H9 (cell line): ENCODE results near the gene TPRN. TPM values are rescaled to one million over a fixed set of nuclear protein-coding genes. Genes with fewer than 3 reads are reported as not detected.

Source experiments
- DNase-seq: peaks from one replicate; pipeline ENCODE4 v3.0.0-alpha.2; 2017
- H2AFZ ChIP-seq: one replicate; pipeline ENCODE4 v1.6.1; 2013; ENCODE audit warnings: mild to moderate bottlenecking, low read length, control low read depth, moderate library complexity
- H2AK5ac ChIP-seq: 2 replicates; pipeline ENCODE4 v1.6.1; 2013; ENCODE audit warnings: low read length, control low read depth, mixed read lengths; ENCODE audit not compliant: insufficient read length
- H2BK120ac ChIP-seq: one replicate; pipeline ENCODE4 v1.6.1; 2013; ENCODE audit warnings: low read depth, mild to moderate bottlenecking, low read length, control low read depth, inconsistent platforms; ENCODE audit not compliant: poor library complexity, severe bottlenecking
- H2BK12ac ChIP-seq: 2 replicates; pipeline ENCODE4 v1.6.1; 2013; ENCODE audit warnings: low read length, control low read depth, mixed read lengths, low read depth; ENCODE audit not compliant: insufficient read length
- H2BK15ac ChIP-seq: 2 replicates; pipeline ENCODE4 v1.6.1; 2013; ENCODE audit warnings: low read depth, low read length, control low read depth
- H2BK20ac ChIP-seq: one replicate; pipeline ENCODE4 v1.6.1; 2013; ENCODE audit warnings: low read depth, mild to moderate bottlenecking, low read length, control low read depth, inconsistent platforms; ENCODE audit not compliant: poor library complexity, severe bottlenecking
- H2BK5ac ChIP-seq: 2 replicates; pipeline ENCODE4 v1.6.1; 2013; ENCODE audit warnings: low read length, control low read depth, mixed read lengths; ENCODE audit not compliant: insufficient read length
- H3K14ac ChIP-seq: 2 replicates; pipeline ENCODE4 v1.6.1; 2013; ENCODE audit warnings: low read length, control low read depth; ENCODE audit not compliant: insufficient read depth
- H3K18ac ChIP-seq: 2 replicates; pipeline ENCODE4 v1.6.1; 2013; ENCODE audit warnings: low read depth, mild to moderate bottlenecking, mixed read lengths, low read length, control low read depth; ENCODE audit not compliant: insufficient read length
- H3K23ac ChIP-seq: 2 replicates; pipeline ENCODE4 v1.6.1; 2013; ENCODE audit warnings: low read length, control low read depth, mixed read lengths, low read depth; ENCODE audit not compliant: insufficient read length
- H3K23me2 ChIP-seq: 2 replicates; pipeline ENCODE4 v1.6.1; 2013; ENCODE audit warnings: low read depth, mild to moderate bottlenecking, mixed read lengths, low read length, control low read depth; ENCODE audit not compliant: insufficient read length, poor library complexity, severe bottlenecking
- H3K27ac ChIP-seq: 2 replicates; pipeline ENCODE4 v1.5.1; 2013; ENCODE audit warnings: low read length, control low read depth, mixed read lengths, low read depth; ENCODE audit not compliant: insufficient read length
- H3K27me3 ChIP-seq: 2 replicates; pipeline ENCODE4 v1.6.1; 2013; ENCODE audit warnings: low read length, control low read depth, inconsistent platforms; ENCODE audit not compliant: insufficient read depth
- H3K4ac ChIP-seq: 2 replicates; pipeline ENCODE4 v1.6.1; 2013; ENCODE audit warnings: low read depth, mild to moderate bottlenecking, control low read depth, inconsistent platforms, low read length, moderate library complexity
- H3K4me1 ChIP-seq: 2 replicates; pipeline ENCODE4 v1.6.1; 2013; ENCODE audit warnings: low read length, control low read depth, inconsistent platforms; ENCODE audit not compliant: insufficient read depth
- H3K4me2 ChIP-seq: 2 replicates; pipeline ENCODE4 v1.6.1; 2013; ENCODE audit warnings: low read length, control low read depth, mixed read lengths; ENCODE audit not compliant: insufficient read length, insufficient read depth
- H3K56ac ChIP-seq: 2 replicates; pipeline ENCODE4 v1.6.1; 2013; ENCODE audit warnings: low read depth, mild to moderate bottlenecking, mixed read lengths, low read length, control low read depth; ENCODE audit not compliant: insufficient read length
- H3K79me1 ChIP-seq: 2 replicates; pipeline ENCODE4 v1.6.1; 2013; ENCODE audit warnings: low read depth, mild to moderate bottlenecking, moderate library complexity, low read length, control low read depth, inconsistent platforms; ENCODE audit not compliant: insufficient read depth, poor library complexity, severe bottlenecking
- H3K79me2 ChIP-seq: 2 replicates; pipeline ENCODE4 v1.6.1; 2013; ENCODE audit warnings: low read length, control low read depth, inconsistent platforms; ENCODE audit not compliant: insufficient read depth
- H3K9ac ChIP-seq: 2 replicates; pipeline ENCODE4 v1.6.1; 2013; ENCODE audit warnings: low read length, control low read depth, mixed read lengths; ENCODE audit not compliant: insufficient read length; ENCODE audit errors: extremely low read depth
- H3K9me3 ChIP-seq: one replicate; pipeline ENCODE4 v1.6.1; 2013; ENCODE audit warnings: low read depth, low read length, inconsistent platforms; ENCODE audit not compliant: control insufficient read depth
- H3T11ph ChIP-seq: one replicate; pipeline ENCODE4 v1.6.1; 2013; ENCODE audit warnings: mild to moderate bottlenecking, low read length, control low read depth, inconsistent platforms
- H4K20me1 ChIP-seq: one replicate; pipeline ENCODE4 v1.6.1; 2013; ENCODE audit not compliant: control insufficient read depth, insufficient read length, insufficient read depth
- H4K5ac ChIP-seq: 2 replicates; pipeline ENCODE4 v1.6.1; 2013; ENCODE audit warnings: low read depth, mild to moderate bottlenecking, mixed read lengths, low read length, control low read depth; ENCODE audit not compliant: insufficient read length
- H4K8ac ChIP-seq: replicated peaks from 2 replicates; pipeline ENCODE4 v1.6.1; 2013; ENCODE audit warnings: low read length, control low read depth, mixed read lengths, low read depth; ENCODE audit not compliant: insufficient read length
- H4K91ac ChIP-seq: 2 replicates; pipeline ENCODE4 v1.6.1; 2013; ENCODE audit warnings: low read depth, mild to moderate bottlenecking, moderate library complexity, mixed read lengths, low read length, control low read depth; ENCODE audit not compliant: insufficient read length
- H3K27ac Mint-ChIP-seq, 3 experiments: 2 replicates in 2 of 3; 3 replicates in 1 of 3; pipeline ENCODE4 v1.8.0; 2020 to 2021; ENCODE audit warnings: mixed read lengths in 3 of 3, mild to moderate bottlenecking in 1 of 3, moderate library complexity in 1 of 3
- H3K27me3 Mint-ChIP-seq: 2 replicates; pipeline ENCODE4 v1.8.0; 2021; ENCODE audit warnings: low read depth, mild to moderate bottlenecking, moderate library complexity, mixed read lengths
- H3K36me3 Mint-ChIP-seq, 3 experiments: 2 replicates in 2 of 3; 3 replicates in 1 of 3; pipeline ENCODE4 v1.8.0; 2020 to 2021; ENCODE audit warnings: low read depth in 3 of 3, mixed read lengths in 3 of 3; ENCODE audit not compliant: insufficient read depth in 1 of 3
- H3K4me1 Mint-ChIP-seq, 2 experiments: 2 replicates each; pipeline ENCODE4 v1.8.0; 2020; ENCODE audit warnings: mixed read lengths in 2 of 2
- H3K4me3 Mint-ChIP-seq, 2 experiments: 2 replicates in 1 of 2; 3 replicates in 1 of 2; pipeline ENCODE4 v1.8.0; 2020 to 2021; ENCODE audit warnings: mild to moderate bottlenecking in 2 of 2, mixed read lengths in 2 of 2, moderate library complexity in 1 of 2
- H3K9me3 Mint-ChIP-seq, 2 experiments: 2 replicates in 1 of 2; 3 replicates in 1 of 2; pipeline ENCODE4 v1.8.0; 2020; ENCODE audit warnings: mild to moderate bottlenecking in 2 of 2, mixed read lengths in 2 of 2, moderate library complexity in 1 of 2
- CTCF ChIP-seq: fragments of 200-600 bp; sonication (generic); conservative IDR thresholded peaks from 3 replicates; pipeline ENCODE4 v1.8.0; 2021; ENCODE audit warnings: antibody characterized with exemption, mild to moderate bottlenecking
- WGBS: extraction: QIAGEN DNeasy Blood & Tissue Kit; methylation state at CpG from one replicate; pipeline ENCODE4 v1.1.7; 2013; ENCODE audit warnings: missing lambda C conversion rate, low lambda C conversion rate, mixed read lengths; ENCODE audit not compliant: insufficient read length; ENCODE audit errors: extremely low coverage; 5-methylcytosine and 5-hydroxymethylcytosine counted together
- total RNA-seq: library from RNA; stranded (reverse); gene quantifications from 2 replicates; pipeline ENCODE4 v1.2.1, GENCODE V29; 2021

TPRN gene
- total RNA-seq, 1 experiment from 2014 or later = 30.7 TPM

- H3K9me3 ChIP-seq = no peaks in the 10 kb centered on the region
- no peak overlapping the region for H2BK5ac ChIP-seq
- no peak for TF ChIP-seq CTCF
- Mint-ChIP-seq H3K36me3 (no peaks in the 10 kb centered on the region), H3K27me3 (peaks cover 7% of the 10 kb centered on the region), H3K4me3 (no peak overlapping the region), H3K4me1 (peaks cover 8 to 13% of the 10 kb centered on the region in 2 experiments), H3K27ac (no peak overlapping the region), H3K9me3 (no peaks in the 10 kb centered on the region)
- H2BK20ac ChIP-seq = no peak overlapping the region
- no peaks in the 10 kb centered on the region for H3K23me2 ChIP-seq
- H3K23ac ChIP-seq = no peak overlapping the region
- H3K4me1 ChIP-seq = peaks cover 3% of the 10 kb centered on the region; the same call in 1 of the 2 replicates
- no peak overlapping the region for H3K4me2 ChIP-seq
- no peak overlapping the region for H2BK12ac ChIP-seq
- H3T11ph ChIP-seq = no peak overlapping the region
- H3K79me2 ChIP-seq = no peaks in the 10 kb centered on the region
- H3K27me3 ChIP-seq = no peaks in the 10 kb centered on the region
- DNase-seq = no peak
- WGBS = no CpG with 5 or more reads among the region's 40 CpGs
- H3K18ac ChIP-seq = no peak overlapping the region
- no peaks in the 10 kb centered on the region for H4K20me1 ChIP-seq
- H4K91ac ChIP-seq = no peak overlapping the region
- H2AFZ ChIP-seq = no peak overlapping the region
- H2BK120ac ChIP-seq = no peak overlapping the region
- no peak overlapping the region for H4K5ac ChIP-seq
- no peak overlapping the region for H3K9ac ChIP-seq
- no peak overlapping the region for H3K14ac ChIP-seq
- no peak overlapping the region for H3K4ac ChIP-seq
- no peak overlapping the region for H2AK5ac ChIP-seq
- no peak overlapping the region for H3K27ac ChIP-seq
- H3K79me1 ChIP-seq = no peaks in the 10 kb centered on the region
- H2BK15ac ChIP-seq = no peak overlapping the region
- H3K56ac ChIP-seq = no peak overlapping the region
- H4K8ac ChIP-seq = no peak overlapping the region
Observed at GRCh38 chr9:137233143-137233980, 32.8 kb upstream of the TPRN start.
